WTC11 (cell line): Measurements from ENCODE around the gene CTDSPL.

Source experiments
- AFF4 ChIP-seq: sonication (generic); formaldehyde crosslinking; IDR thresholded peaks from 2 replicates; pipeline ENCODE4 v1.8.1; 2023; ENCODE audit warnings: mild to moderate bottlenecking, missing genetic modification reagents, borderline replicate concordance
- ATF3 ChIP-seq: sonication (generic); formaldehyde crosslinking; conservative IDR thresholded peaks from 2 replicates; pipeline ENCODE4 v1.8.1; 2022; ENCODE audit warnings: mild to moderate bottlenecking, missing genetic modification reagents
- CTCF ChIP-seq: fragments of 200-600 bp; IDR thresholded peaks from 2 replicates; pipeline ENCODE4 v1.8.0; 2022; ENCODE audit warnings: antibody characterized with exemption
- E2F1 ChIP-seq: sonication (generic); formaldehyde crosslinking; IDR thresholded peaks from 2 replicates; pipeline ENCODE4 v1.8.0; 2022; ENCODE audit warnings: mild to moderate bottlenecking, missing genetic modification reagents
- ESRRA ChIP-seq: sonication (generic); formaldehyde crosslinking; IDR thresholded peaks from 2 replicates; pipeline ENCODE4 v1.8.1; 2022; ENCODE audit warnings: mild to moderate bottlenecking, missing genetic modification reagents, borderline replicate concordance
- HMGXB4 ChIP-seq: sonication (generic); formaldehyde crosslinking; IDR thresholded peaks from 2 replicates; pipeline ENCODE4 v1.8.1; 2023; ENCODE audit warnings: mild to moderate bottlenecking, moderate library complexity, missing genetic modification reagents
- IRF1 ChIP-seq: sonication (generic); formaldehyde crosslinking; IDR thresholded peaks from 2 replicates; pipeline ENCODE4 v1.8.0; 2023; ENCODE audit warnings: missing genetic modification reagents
- IRF2 ChIP-seq: sonication (generic); formaldehyde crosslinking; IDR thresholded peaks from 2 replicates; pipeline ENCODE4 v1.8.0; 2022; ENCODE audit warnings: low read depth, missing genetic modification reagents, borderline replicate concordance
- JUN ChIP-seq: sonication (generic); formaldehyde crosslinking; IDR thresholded peaks from 2 replicates; pipeline ENCODE4 v1.8.0; 2023; ENCODE audit warnings: mild to moderate bottlenecking, missing genetic modification reagents
- NR2C2 ChIP-seq: sonication (generic); formaldehyde crosslinking; IDR thresholded peaks from 2 replicates; pipeline ENCODE4 v1.8.0; 2022; ENCODE audit warnings: mild to moderate bottlenecking, missing genetic modification reagents
- ZNF317 ChIP-seq: sonication (generic); formaldehyde crosslinking; IDR thresholded peaks from 2 replicates; pipeline ENCODE4 v1.8.1; 2023; ENCODE audit warnings: low read depth, mild to moderate bottlenecking, moderate library complexity, missing genetic modification reagents, borderline replicate concordance

- TF ChIP-seq NR2C2 (no peak), CTCF (no peak), ATF3 (CRISPR knock-in tag) (no peak), HMGXB4 (no peak), JUN (CRISPR knock-in tag) (no peak), IRF1 (CRISPR knock-in tag) (no peak), ZNF317 (CRISPR knock-in tag) (no peak), ESRRA (CRISPR knock-in tag) (no peak), IRF2 (CRISPR knock-in tag) (no peak), AFF4 (CRISPR knock-in tag) (no peak), E2F1 (no peak)
These were observed 2.5 kb downstream of the CTDSPL start for GRCh38 chr3:37863949-37864822.
